ENCODE data around the gene IL1RAP.

DNA sequence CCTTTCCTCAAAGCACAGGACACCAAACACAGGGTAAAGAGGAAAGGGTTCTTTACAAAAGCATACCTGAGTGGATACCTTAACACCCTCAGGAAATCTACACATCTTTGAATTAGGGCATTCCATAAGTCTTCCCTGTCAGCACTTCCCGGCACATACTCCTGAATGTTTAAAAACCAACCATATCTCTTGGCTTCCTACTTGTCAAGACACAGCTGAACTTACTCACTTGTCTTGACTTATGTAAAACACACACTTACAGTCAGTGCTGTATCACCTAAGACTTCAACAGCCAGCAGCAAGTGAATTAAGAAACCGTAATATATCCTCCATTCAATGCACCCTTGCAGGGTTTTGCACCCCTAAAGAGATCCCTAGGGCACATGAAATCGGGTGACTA, 17.5 kb downstream of the IL1RAP start:
- TF ChIP-seq, protein P1, sequence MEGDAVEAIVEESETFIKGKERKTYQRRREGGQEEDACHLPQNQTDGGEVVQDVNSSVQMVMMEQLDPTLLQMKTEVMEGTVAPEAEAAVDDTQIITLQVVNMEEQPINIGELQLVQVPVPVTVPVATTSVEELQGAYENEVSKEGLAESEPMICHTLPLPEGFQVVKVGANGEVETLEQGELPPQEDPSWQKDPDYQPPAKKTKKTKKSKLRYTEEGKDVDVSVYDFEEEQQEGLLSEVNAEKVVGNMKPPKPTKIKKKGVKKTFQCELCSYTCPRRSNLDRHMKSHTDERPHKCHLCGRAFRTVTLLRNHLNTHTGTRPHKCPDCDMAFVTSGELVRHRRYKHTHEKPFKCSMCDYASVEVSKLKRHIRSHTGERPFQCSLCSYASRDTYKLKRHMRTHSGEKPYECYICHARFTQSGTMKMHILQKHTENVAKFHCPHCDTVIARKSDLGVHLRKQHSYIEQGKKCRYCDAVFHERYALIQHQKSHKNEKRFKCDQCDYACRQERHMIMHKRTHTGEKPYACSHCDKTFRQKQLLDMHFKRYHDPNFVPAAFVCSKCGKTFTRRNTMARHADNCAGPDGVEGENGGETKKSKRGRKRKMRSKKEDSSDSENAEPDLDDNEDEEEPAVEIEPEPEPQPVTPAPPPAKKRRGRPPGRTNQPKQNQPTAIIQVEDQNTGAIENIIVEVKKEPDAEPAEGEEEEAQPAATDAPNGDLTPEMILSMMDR (IDR thresholded peaks at IDR 0.05; ENCODE audit: poor library complexity): no peak
- TF ChIP-seq EZH2 (IDR thresholded peaks at IDR 0.05; ENCODE audit: borderline replicate concordance): no peak
- TF ChIP-seq EZH2phosphoT487 (IDR thresholded peaks at IDR 0.05; ENCODE audit: low read depth, severe bottlenecking, unreplicated experiment): no peak

All from hepatocyte (in vitro differentiated cells).